Effector memory CD4-positive, alpha-beta T cell (primary cell): ENCODE results near the gene AKTIP.
A peak's percentile ranks its signal among the peaks of the same experiment; 100 is the strongest.

Experiments
- DNase-seq, 3 donors: peaks; one replicate each; pipeline ENCODE4 v3.0.0-alpha.2; 2020
- H3K27ac ChIP-seq: 2 replicates; pipeline ENCODE4 v1.7.0; 2013; ENCODE audit warnings: mild to moderate bottlenecking, low read length, moderate library complexity; ENCODE audit not compliant: insufficient read depth, poor library complexity, severe bottlenecking
- H3K27me3 ChIP-seq: replicated peaks from 2 replicates; pipeline ENCODE4 v1.7.0; 2013; ENCODE audit warnings: mild to moderate bottlenecking, low read length; ENCODE audit not compliant: insufficient read depth, control insufficient read depth, poor library complexity, severe bottlenecking
- H3K36me3 ChIP-seq: 2 replicates; pipeline ENCODE4 v1.7.0; 2013; ENCODE audit warnings: mild to moderate bottlenecking, low read length, moderate library complexity; ENCODE audit not compliant: control insufficient read depth, insufficient read depth
- H3K4me1 ChIP-seq: 2 replicates; pipeline ENCODE4 v1.7.0; 2013; ENCODE audit warnings: low read length, mild to moderate bottlenecking; ENCODE audit not compliant: control insufficient read depth, insufficient read depth, poor library complexity, severe bottlenecking
- H3K4me3 ChIP-seq: 2 replicates; pipeline ENCODE4 v1.7.0; 2013; ENCODE audit warnings: low read length, low read depth, mild to moderate bottlenecking; ENCODE audit not compliant: insufficient read depth, poor library complexity, severe bottlenecking
- H3K9me3 ChIP-seq: 2 replicates; pipeline ENCODE4 v1.7.0; 2013; ENCODE audit warnings: mild to moderate bottlenecking, low read length, moderate library complexity; ENCODE audit not compliant: control insufficient read depth

AKTIP gene

GRCh38 chr16:53534206-53534605 is 31.2 kb upstream of the AKTIP start:
- Histone ChIP-seq H3K27ac (no peak overlapping the region), H3K9me3 (no peaks in the 10 kb centered on the region), H3K4me3 (no peak overlapping the region), H3K27me3 (no peaks in the 10 kb centered on the region), H3K4me1 (no peaks in the 10 kb centered on the region), H3K36me3 (no peaks in the 10 kb centered on the region)
- no peak for DNase-seq

GRCh38 chr16:53530741-53531140 is 27.7 kb upstream of the AKTIP start:
- H3K36me3 ChIP-seq = no peaks in the 10 kb centered on the region
- no peak overlapping the region for H3K4me3 ChIP-seq
- H3K9me3 ChIP-seq = no peaks in the 10 kb centered on the region
- H3K27ac ChIP-seq = no peak overlapping the region
- no peaks in the 10 kb centered on the region for H3K4me1 ChIP-seq
- H3K27me3 ChIP-seq = no peaks in the 10 kb centered on the region
- DNase-seq = no peak

- Histone ChIP-seq H3K27me3 (no peaks in the 10 kb centered on the region), H3K36me3 (no peaks in the 10 kb centered on the region), H3K9me3 (no peaks in the 10 kb centered on the region), H3K27ac (no peak overlapping the region), H3K4me3 (no peak overlapping the region), H3K4me1 (no peaks in the 10 kb centered on the region)
- DNase-seq = no peak
Observed at GRCh38 chr16:53530046-53530445, 27.0 kb upstream of the AKTIP start.

GRCh38 chr16:53529513-53529912 is 26.5 kb upstream of the AKTIP start:
- Histone ChIP-seq H3K27me3 (no peaks in the 10 kb centered on the region), H3K9me3 (no peaks in the 10 kb centered on the region), H3K36me3 (no peaks in the 10 kb centered on the region), H3K4me1 (no peaks in the 10 kb centered on the region), H3K27ac (no peak overlapping the region), H3K4me3 (no peak overlapping the region)
- DNase-seq = no peak

GRCh38 chr16:53528797-53529196 is 25.8 kb upstream of the AKTIP start:
- no peak overlapping the region for H3K27ac ChIP-seq
- no peaks in the 10 kb centered on the region for H3K27me3 ChIP-seq
- H3K4me3 ChIP-seq = no peak overlapping the region
- no peaks in the 10 kb centered on the region for H3K36me3 ChIP-seq
- DNase-seq = no peak
- H3K4me1 ChIP-seq = no peaks in the 10 kb centered on the region
- H3K9me3 ChIP-seq = no peaks in the 10 kb centered on the region

GRCh38 chr16:53523971-53524548 is 21.1 kb upstream of the AKTIP start:
- no peak for DNase-seq
- no peak overlapping the region for H3K4me3 ChIP-seq
- no peak overlapping the region for H3K27ac ChIP-seq
- H3K4me1 ChIP-seq = peaks cover 9% of the 10 kb centered on the region
- H3K9me3 ChIP-seq = no peaks in the 10 kb centered on the region
- no peaks in the 10 kb centered on the region for H3K36me3 ChIP-seq
- H3K27me3 ChIP-seq = no peaks in the 10 kb centered on the region

- H3K27ac ChIP-seq = no peak overlapping the region
- no peak overlapping the region for H3K4me3 ChIP-seq
- no peaks in the 10 kb centered on the region for H3K27me3 ChIP-seq
- no peaks in the 10 kb centered on the region for H3K9me3 ChIP-seq
- H3K36me3 ChIP-seq = no peaks in the 10 kb centered on the region
- DNase-seq = no peak
- H3K4me1 ChIP-seq = peaks cover 13% of the 10 kb centered on the region
Observed at GRCh38 chr16:53523126-53523804, 20.3 kb upstream of the AKTIP start.

GRCh38 chr16:53519417-53520091 is 16.5 kb upstream of the AKTIP start:
- peaks cover 28% of the 10 kb centered on the region for H3K4me1 ChIP-seq
- H3K27ac ChIP-seq = no peak overlapping the region

DNA sequence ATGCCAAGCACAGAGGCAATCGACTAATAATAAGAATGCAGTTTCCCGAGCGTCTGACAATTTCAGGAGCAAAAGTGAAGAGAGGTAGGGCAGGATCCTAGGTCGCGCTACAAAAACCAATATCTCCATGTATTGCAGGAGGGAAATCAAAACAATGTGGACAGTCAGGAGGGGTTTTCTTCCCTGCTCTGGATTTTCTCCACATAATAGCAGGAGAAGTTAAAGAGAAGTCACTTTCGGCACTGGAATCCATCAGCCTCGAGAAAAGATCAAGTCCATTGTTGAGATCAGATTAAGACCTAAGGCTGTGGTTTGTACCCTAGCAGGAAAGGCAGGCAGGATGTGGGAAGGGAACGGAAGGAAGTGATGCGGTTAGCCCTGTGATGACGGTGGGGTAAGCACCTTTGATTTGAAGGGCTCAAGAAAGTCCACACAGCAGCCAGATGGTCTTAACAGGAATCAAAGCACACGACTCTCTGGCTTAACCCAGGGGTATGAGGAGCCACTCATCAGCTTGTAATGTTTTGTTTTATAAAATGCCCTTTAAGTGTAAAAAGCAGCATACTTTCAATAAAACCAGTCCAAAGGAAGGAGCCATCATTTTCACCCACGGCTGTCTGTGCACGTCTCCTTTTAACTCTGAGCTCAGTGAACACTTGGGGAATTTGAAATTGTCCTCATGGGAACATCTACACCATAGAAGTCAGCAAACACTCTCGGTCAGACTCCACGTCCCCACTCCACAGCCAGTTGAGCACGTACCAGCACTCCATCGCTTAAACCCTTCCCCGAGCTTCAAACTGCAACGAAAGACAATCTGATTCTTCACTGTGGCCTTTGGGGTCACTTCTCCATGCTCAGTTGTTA is 15.8 kb upstream of the AKTIP start:
- Histone ChIP-seq H3K4me3 (peak overlapping the region; percentile 38), H3K27ac (peak overlapping the region; percentile 0)

More at GRCh38 chr16:53519417-53520091, 16.5 kb upstream of the AKTIP start:
- Histone ChIP-seq H3K36me3 (no peaks in the 10 kb centered on the region), H3K9me3 (no peaks in the 10 kb centered on the region), H3K27me3 (no peaks in the 10 kb centered on the region), H3K4me3 (peak overlapping the region; percentile 38)
- peak in 1 of 3 donors; percentile 4 for DNase-seq

More for the DNA sequence above, 15.8 kb upstream of the AKTIP start:
- H3K27me3 ChIP-seq = no peaks in the 10 kb centered on the region
- peaks cover 28% of the 10 kb centered on the region for H3K4me1 ChIP-seq
- no peaks in the 10 kb centered on the region for H3K9me3 ChIP-seq
- H3K36me3 ChIP-seq = no peaks in the 10 kb centered on the region
- peak; percentile 68 to 77 (median 75) for DNase-seq
